HepG2 (cell line): Measurements from ENCODE around the gene ACTN3. TPM values are rescaled to one million over a fixed set of nuclear protein-coding genes. Genes with fewer than 3 reads are reported as not detected.

Experiments
- ATAC-seq: fragments of 200-7000 bp; cut with Tn5 transposase; 3 replicates; pipeline ENCODE4 v1.9.1; 2020; ENCODE audit warnings: mild to moderate bottlenecking, moderate library complexity
- BruUV-seq: library from RNA; stranded (reverse); fragments of 400-500 nt; replicated peaks from 2 replicates; lab custom pipeline; 2021; lab: Mats Ljungman, UMichigan
- CTCF ChIA-PET: fragments of 300-600 bp; formaldehyde crosslinking; extraction: SDS; loops from one replicate; lab custom pipeline; 2021; ENCODE audit warnings: low total read pairs, inconsistent platforms, low intra/inter-chr PET ratio; lab: Yijun Ruan, JAX
- POLR2A ChIA-PET: fragments of 350-600 bp; sonication (Branson Sonifier 250); formaldehyde crosslinking; loops from one replicate; lab custom pipeline; 2020; ENCODE audit warnings: antibody characterized with exemption, inconsistent platforms; lab: Yijun Ruan, JAX
- DNase-seq: peaks from one replicate; pipeline ENCODE4 v3.0.0-alpha.2; 2015; ENCODE audit warnings: low spot score
- FAIRE-seq: peaks from 3 replicates; lab custom pipeline; 2011; peaks lifted over from hg19 to GRCh38; lab: Jason Lieb, UNC
- H2AFZ ChIP-seq: one replicate; pipeline ENCODE4 v1.6.1; 2011; ENCODE audit warnings: low read length, inconsistent platforms
- H3K27ac ChIP-seq: fragments of 300-600 bp; 3 replicates; pipeline ENCODE4 v1.8.0; 2011; ENCODE audit warnings: mixed run types, mild to moderate bottlenecking, mixed read lengths, low read length, inconsistent platforms; ENCODE audit not compliant: insufficient read depth; ENCODE audit errors: extremely low read length
- H3K27me3 ChIP-seq, 2 experiments: fragments of 200-600 bp in 1 of 2; 2 replicates in 1 of 2; 3 replicates in 1 of 2; pipeline versions ENCODE4 v1.6.0 to v1.8.0; 2011; ENCODE audit warnings: low read length in 2 of 2, mild to moderate bottlenecking in 2 of 2, moderate library complexity in 2 of 2, inconsistent platforms in 1 of 2; ENCODE audit not compliant: insufficient read depth in 2 of 2, control insufficient read depth in 1 of 2
- H3K36me3 ChIP-seq, 2 experiments: fragments of 200-600 bp in 1 of 2; replicated peaks in 1 of 2; 2 replicates in 1 of 2; 3 replicates in 1 of 2; pipeline versions ENCODE4 v1.5.1 to v1.8.0; 2011; ENCODE audit warnings: low read length in 2 of 2, inconsistent platforms in 1 of 2; ENCODE audit not compliant: insufficient read depth in 2 of 2, control insufficient read depth in 1 of 2
- H3K4me1 ChIP-seq: 2 replicates; pipeline ENCODE4 v1.5.1; 2012; ENCODE audit warnings: low read length, inconsistent platforms; ENCODE audit not compliant: insufficient read depth
- H3K4me2 ChIP-seq: 2 replicates; pipeline ENCODE4 v1.6.0; 2011; ENCODE audit warnings: low read depth, low read length, inconsistent platforms
- H3K4me3 ChIP-seq, 3 experiments: fragments of 200-600 bp in 1 of 3; sonication (generic), shearing (Covaris generic) in 1 of 3; replicated peaks in 1 of 3; 2 replicates each; pipeline ENCODE4 v1.5.1; 2011 to 2016; ENCODE audit warnings: low read length in 3 of 3, inconsistent platforms in 2 of 3, low read depth in 2 of 3, mild to moderate bottlenecking in 2 of 3, control low read depth in 1 of 3, mixed read lengths in 1 of 3; ENCODE audit not compliant: insufficient read depth in 1 of 3
- H3K79me2 ChIP-seq: one replicate; pipeline ENCODE4 v1.6.1; 2011; ENCODE audit warnings: low read length, inconsistent platforms; ENCODE audit not compliant: insufficient read depth
- H3K9ac ChIP-seq: 2 replicates; pipeline ENCODE4 v1.6.0; 2011; ENCODE audit warnings: mild to moderate bottlenecking, low read depth, low read length, inconsistent platforms; ENCODE audit not compliant: insufficient read depth
- H3K9me3 ChIP-seq: 2 replicates; pipeline ENCODE4 v1.5.1; 2012; ENCODE audit warnings: mild to moderate bottlenecking, low read length
- H4K20me1 ChIP-seq: 2 replicates; pipeline ENCODE4 v1.6.0; 2011; ENCODE audit warnings: inconsistent platforms, mild to moderate bottlenecking, low read length, moderate library complexity; ENCODE audit not compliant: insufficient read depth
- AGO1 ChIP-seq: fragments of 200-400 bp; formaldehyde crosslinking; IDR thresholded peaks from 2 replicates; pipeline ENCODE4 v1.6.1; 2017; ENCODE audit warnings: mild to moderate bottlenecking, low read depth, low read length, moderate library complexity; ENCODE audit not compliant: poor library complexity, severe bottlenecking
- ASH2L ChIP-seq: fragments of 300-600, 200-600 bp; sonication (generic); IDR thresholded peaks from 2 replicates; pipeline ENCODE4 v1.7.0; 2017; ENCODE audit warnings: low read depth, mild to moderate bottlenecking, moderate library complexity, mixed read lengths, low read length; ENCODE audit not compliant: insufficient read length
- CREB1 ChIP-seq, 2 experiments: fragments of 450-650 bp in 1 of 2; IDR thresholded peaks; 2 replicates each; pipeline ENCODE4 v1.6.1; 2016 to 2017; ENCODE audit warnings: control low read depth in 1 of 2, mild to moderate bottlenecking in 1 of 2, missing compliant biosample characterization in 1 of 2, missing genetic modification characterization in 1 of 2
- DNMT3B ChIP-seq: conservative IDR thresholded peaks from 2 replicates; pipeline ENCODE4 v1.6.1; 2016; ENCODE audit warnings: missing biosample characterization, control low read depth
- EP300 ChIP-seq, 3 experiments: sonication (generic) in 1 of 3; formaldehyde crosslinking in 1 of 3; IDR thresholded peaks; 2 replicates each; pipeline versions ENCODE4 v1.5.1 to v1.6.1; 2011 to 2020; ENCODE audit warnings: low read depth in 2 of 3, low read length in 2 of 3, borderline replicate concordance in 1 of 3, improper control_type of control experiment in 1 of 3, mild to moderate bottlenecking in 1 of 3, missing genetic modification reagents in 1 of 3, moderate library complexity in 1 of 3
- GABPB1 ChIP-seq: IDR thresholded peaks from 2 replicates; pipeline ENCODE4 v1.6.1; 2016; ENCODE audit warnings: mild to moderate bottlenecking, missing genetic modification reagents, moderate library complexity, missing compliant biosample characterization
- GATA4 ChIP-seq: sonication (generic); IDR thresholded peaks from 2 replicates; pipeline ENCODE4 v1.6.1; 2016; ENCODE audit warnings: antibody characterized with exemption, low read depth, borderline replicate concordance
- HNF4A ChIP-seq: sonication (generic); formaldehyde crosslinking; IDR thresholded peaks from 2 replicates; pipeline ENCODE4 v1.4.0; 2020; ENCODE audit warnings: missing genetic modification reagents
- MED8 ChIP-seq: sonication (generic); formaldehyde crosslinking; IDR thresholded peaks from 2 replicates; pipeline ENCODE4 v1.8.1; 2023; ENCODE audit warnings: mild to moderate bottlenecking, missing genetic modification reagents; ENCODE audit not compliant: insufficient replicate concordance
- MZF1 ChIP-seq: sonication (generic); formaldehyde crosslinking; IDR thresholded peaks from 2 replicates; pipeline ENCODE4 v1.8.1; 2023; ENCODE audit warnings: mild to moderate bottlenecking, missing genetic modification reagents, borderline replicate concordance
- NAIF1 ChIP-seq: sonication (generic); formaldehyde crosslinking; IDR thresholded peaks from 2 replicates; pipeline ENCODE4 v1.5.0; 2020; ENCODE audit warnings: mild to moderate bottlenecking, missing genetic modification reagents, borderline replicate concordance
- POLR2A ChIP-seq, 2 experiments: IDR thresholded peaks; 2 replicates each; pipeline ENCODE4 v1.6.1; 2011; ENCODE audit warnings: low read depth in 2 of 2, low read length in 2 of 2, mild to moderate bottlenecking in 1 of 2, moderate library complexity in 1 of 2; ENCODE audit not compliant: insufficient read depth in 1 of 2
- RXRB ChIP-seq: IDR thresholded peaks from 2 replicates; pipeline ENCODE4 v1.6.1; 2016; ENCODE audit warnings: borderline replicate concordance, missing genetic modification reagents, missing compliant biosample characterization
- SMAD1 ChIP-seq: sonication (generic); formaldehyde crosslinking; IDR thresholded peaks from 2 replicates; pipeline ENCODE4 v1.4.0; 2020; ENCODE audit warnings: missing genetic modification reagents, low read depth, mild to moderate bottlenecking, borderline replicate concordance
- SNAPC2 ChIP-seq: sonication (generic); formaldehyde crosslinking; IDR thresholded peaks from 2 replicates; pipeline ENCODE4 v1.8.1; 2022; ENCODE audit warnings: mild to moderate bottlenecking, missing genetic modification reagents
- SRSF1 ChIP-seq: fragments of 200-400 bp; formaldehyde crosslinking; optimal IDR thresholded peaks from 2 replicates; pipeline ENCODE3; 2017; ENCODE audit warnings: mild to moderate bottlenecking, low read depth, low read length, moderate library complexity
- SSRP1 ChIP-seq: IDR thresholded peaks from 2 replicates; pipeline ENCODE4 v1.6.1; 2016; ENCODE audit warnings: control low read depth
- ZFP36 ChIP-seq: fragments of 150-350 bp; IDR thresholded peaks from 2 replicates; pipeline ENCODE4 v1.6.1; 2018; ENCODE audit warnings: borderline replicate concordance, low read length, low read depth; ENCODE audit not compliant: partially characterized antibody
- ZFP62 ChIP-seq: sonication (generic); formaldehyde crosslinking; IDR thresholded peaks from 2 replicates; pipeline ENCODE4 v1.4.0; 2020; ENCODE audit warnings: missing genetic modification reagents
- ZNF547 ChIP-seq: sonication (generic); formaldehyde crosslinking; IDR thresholded peaks from 2 replicates; pipeline ENCODE4 v1.5.1; 2020; ENCODE audit warnings: mild to moderate bottlenecking, missing genetic modification reagents
- ZNF569 ChIP-seq: sonication (generic); formaldehyde crosslinking; IDR thresholded peaks from 2 replicates; pipeline ENCODE4 v1.5.0; 2020; ENCODE audit warnings: mild to moderate bottlenecking, missing genetic modification reagents, moderate library complexity, borderline replicate concordance
- WGBS: methylation state at CpG from one replicate; pipeline ENCODE4 v1.1.6; 2017; ENCODE audit warnings: low lambda C conversion rate; 5-methylcytosine and 5-hydroxymethylcytosine counted together
- in situ Hi-C: cut with HindIII; loops from 2 replicates; pipeline ENCODE4 v1.10.0; 2017; ENCODE audit warnings: low pct_unique_long_range_greater_than_20kb; ENCODE audit not compliant: extremely low pct_ligation_motif_present
- intact Hi-C: fragments of 100-400 bp; cut with micrococcal nuclease; formaldehyde crosslinking; loops from one replicate; pipeline ENCODE4 v1.10.0; 2022; ENCODE audit not compliant: unreplicated experiment
- polyA plus RNA-seq, 8 experiments: library from polyadenylated mRNA; depleted of rRNA in 3 of 8; stranded (reverse) in 7 of 8; unstranded in 1 of 8; fragments of >200 nt; fragmentation: Illumina TruSeq in 4 of 8; extraction: Trizol in 4 of 8; gene quantifications; 2 replicates each; pipeline versions ENCODE4 v1.2.1 to v1.2.3, GENCODE V29; 2011 to 2016; ENCODE audit warnings: low read depth in 4 of 8, missing spikeins in 1 of 8, mixed read lengths in 1 of 8; ENCODE audit not compliant: insufficient read depth in 1 of 8
- total RNA-seq, 5 experiments: library from RNA; depleted of rRNA; stranded (reverse); fragments of >200 nt; fragmentation: Illumina TruSeq; extraction: Trizol; gene quantifications; 2 replicates each; pipeline ENCODE4 v1.2.3, GENCODE V29; 2016; ENCODE audit warnings: low read depth in 1 of 5

The ACTN3 gene
- total and polyA plus RNA-seq, 2 of the 13 experiments (the other 11 are each of a cell fraction or from before 2014, with no cell fraction given), result 0.04 to 0.09 TPM

DNA sequence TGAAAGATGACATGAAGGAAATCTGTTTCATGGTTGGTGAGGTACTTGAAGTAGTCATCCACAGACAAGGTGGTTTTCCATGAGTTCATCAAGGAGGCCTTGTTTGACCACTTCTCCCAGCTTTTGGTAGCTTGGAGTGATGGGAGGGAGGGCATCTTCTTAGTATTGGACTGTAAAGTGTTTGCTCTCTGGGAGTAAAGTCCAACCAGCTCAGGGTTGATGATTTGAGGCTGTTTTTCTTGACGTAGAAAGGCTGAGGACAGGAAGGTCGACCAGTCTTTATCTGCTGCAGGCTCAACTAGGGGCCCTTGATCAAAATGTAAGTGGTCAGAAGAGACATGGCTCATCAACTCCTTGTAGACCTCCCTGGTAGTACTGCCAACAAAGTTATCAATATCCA lies 44.5 kb downstream of the ACTN3 start (continued):
- TF ChIP-seq EP300 (IDR thresholded peaks at IDR 0.05; ENCODE audit: low read depth in 2 of 2, low read length in 2 of 2) (peak in 1 of 2 experiments; percentile 45; a peak in 1 of 4 replicates), EP300 (CRISPR knock-in tag; IDR thresholded peaks at IDR 0.05; ENCODE audit: borderline replicate concordance) (no peak), ZFP62 (no peak), RXRB (CRISPR knock-in tag) (peak; percentile 32; the same call in 1 of the 2 replicates), GABPB1 (CRISPR knock-in tag) (no peak), ZNF547 (CRISPR knock-in tag) (0 out of 2 replicates have a peak, but pooled peaks have one; percentile 45), HNF4A (CRISPR knock-in tag) (peak; percentile 81), SRSF1 (no peak), ASH2L (peak; percentile 38), POLR2A (IDR thresholded peaks at IDR 0.05; ENCODE audit: insufficient read depth in 1 of 2, low read depth in 2 of 2, low read length in 2 of 2) (0 out of 4 replicates have a peak, but pooled peaks of 1 of the 2 experiments have one; percentile 24), CREB1 (IDR thresholded peaks at IDR 0.05) (no peak), CREB1 (CRISPR knock-in tag; IDR thresholded peaks at IDR 0.05) (peak; percentile 41; the same call in 1 of the 2 replicates), DNMT3B (no peak)

DNA sequence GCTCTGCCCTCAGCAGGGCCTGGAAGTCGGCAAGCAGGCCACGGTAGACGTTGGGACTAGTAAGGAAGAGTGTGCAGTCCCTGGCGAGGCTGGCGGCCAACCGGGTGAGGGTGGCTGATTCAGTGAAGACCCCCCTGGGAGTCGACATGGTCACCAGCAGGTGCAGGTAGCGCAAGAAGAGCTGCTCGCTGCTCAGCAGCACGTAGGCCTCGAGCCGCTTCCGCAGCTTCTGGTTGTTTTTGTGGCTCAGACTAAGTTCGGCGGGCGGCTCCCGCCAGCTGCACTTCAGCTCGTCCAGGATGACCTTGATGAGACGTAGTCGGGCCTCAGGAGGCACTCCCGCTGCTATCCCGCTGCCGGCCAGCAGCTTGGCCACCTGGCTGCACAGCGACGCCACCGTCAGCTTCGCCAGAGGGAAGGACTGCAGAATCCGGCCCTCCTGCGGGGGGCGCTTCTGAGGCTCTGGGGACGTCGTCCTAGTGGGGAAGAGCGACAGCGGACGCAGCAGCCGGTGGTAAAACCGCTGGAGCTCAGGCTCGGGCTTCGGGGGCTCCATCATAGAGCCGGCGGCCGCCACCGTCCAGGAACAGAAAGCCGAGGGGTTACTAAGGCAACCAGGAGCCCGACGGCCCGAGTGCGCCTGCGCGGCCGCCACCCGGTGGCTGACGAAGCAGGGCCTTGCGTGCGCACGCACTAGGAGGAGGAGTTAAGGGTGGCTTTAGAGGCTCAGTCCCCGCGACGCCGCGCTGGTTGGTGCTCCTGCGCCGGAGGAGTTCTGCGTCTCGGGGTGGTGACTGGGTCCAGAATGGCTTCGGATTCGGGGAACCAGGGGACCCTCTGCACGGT lies 46.0 kb downstream of the ACTN3 start, which contains the start of the genes CCDC87 and CCS:
TSS of gene CCDC87 (minus strand) at position 607 of the 846 bp plus-strand sequence. CDS start at position 559, 48 bp downstream.
TSS of gene CCS (plus strand) at position 729 of the 846 bp plus-strand sequence. CDS start at position 806, 77 bp downstream.
- no peaks in the 10 kb centered on the region for H3K9me3 ChIP-seq
- peak within 1 kb of the TSS; percentile 100 for H3K4me2 ChIP-seq
- in situ Hi-C loops (no loop called here), intact Hi-C loops (loop anchor here (2.0 to 5.0 kb wide), 3 partner anchors 24 to 85 kb away; partner anchors contain the start of genes RBM14, RBM4 and RBM4B)
- H3K9ac ChIP-seq, result peak within 1 kb of the TSS; percentile 85
- peak within 1 kb of the TSS; percentile 78 for H3K27ac ChIP-seq
- H2AFZ ChIP-seq, result no peak within 1 kb of the TSS
- no peak for FAIRE-seq
- BruUV-seq, result no TSS peak
- WGBS, result 16% methylated on average over 21 of the region's 68 CpGs
- peak within 1 kb of the TSS; percentile 71 to 94 (median 76) for H3K4me3 ChIP-seq
- peak; percentile 89 for ATAC-seq
- CTCF ChIA-PET, result interaction anchor here (1.8 kb wide), 1 partner anchor 14 kb away, joined by 6 read pairs; no protein-coding TSS in a partner anchor
- H3K4me1 ChIP-seq, result peaks cover 72% of the 10 kb centered on the region
- peak; percentile 93 for DNase-seq
- peaks cover 12% of the 10 kb centered on the region for H3K79me2 ChIP-seq
- no peaks in the 10 kb centered on the region for H4K20me1 ChIP-seq
- no peaks in the 10 kb centered on the region; a peak in 1 of 5 replicates for H3K27me3 ChIP-seq
- no peaks in the 10 kb centered on the region for H3K36me3 ChIP-seq
- POLR2A ChIA-PET, result interaction anchor here (0.5 to 5.1 kb wide), 18 partner anchors 10 to 1427 kb away, joined by 3 to 72 read pairs (median 4); partner anchors contain the start of genes ACTN3, PELI3, RBM14 and RBM4
- TF ChIP-seq SNAPC2 (CRISPR knock-in tag) (peak; percentile 59; the same call in 1 of the 2 replicates), SMAD1 (no peak), NAIF1 (CRISPR knock-in tag) (peak; percentile 80; the same call in 1 of the 2 replicates), ZFP36 (no peak), MZF1 (CRISPR knock-in tag) (no peak), AGO1 (peak; percentile 27), MED8 (no peak), ZNF569 (CRISPR knock-in tag) (peak; percentile 75; the same call in 1 of the 2 replicates), GATA4 (peak; percentile 91), SSRP1 (CRISPR knock-in tag) (no peak)
